COLO668 (cell line): ENCODE data around the gene TENM4.
A peak's percentile ranks its signal among the peaks of the same experiment; 100 is the strongest.

Experiments used
- DNase-seq: peaks from one replicate; lab custom pipeline; 2025; ENCODE audit not compliant: unreplicated experiment; lab: John Stamatoyannopoulos, UW

TENM4 gene

DNA sequence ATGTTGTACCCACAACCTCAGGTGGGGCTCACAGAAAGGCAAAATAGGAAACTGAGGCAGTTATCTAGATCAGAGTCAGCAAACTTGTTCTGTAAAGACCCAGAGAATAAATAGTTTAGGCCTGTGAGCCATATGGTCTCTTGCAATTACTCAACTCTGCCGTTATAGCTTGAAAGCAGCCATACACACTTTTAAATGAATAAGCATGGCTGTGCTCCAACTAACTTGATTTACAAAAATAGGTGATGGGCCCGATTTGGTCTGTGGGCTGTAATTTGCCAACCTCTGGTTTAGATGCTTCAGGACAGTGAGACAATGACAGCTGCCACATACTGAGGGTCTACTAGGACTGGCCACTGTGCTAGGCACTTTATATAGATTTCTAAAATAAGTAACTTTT is 667.3 kb downstream of the TENM4 start:
- DNase-seq, result no peak

DNA sequence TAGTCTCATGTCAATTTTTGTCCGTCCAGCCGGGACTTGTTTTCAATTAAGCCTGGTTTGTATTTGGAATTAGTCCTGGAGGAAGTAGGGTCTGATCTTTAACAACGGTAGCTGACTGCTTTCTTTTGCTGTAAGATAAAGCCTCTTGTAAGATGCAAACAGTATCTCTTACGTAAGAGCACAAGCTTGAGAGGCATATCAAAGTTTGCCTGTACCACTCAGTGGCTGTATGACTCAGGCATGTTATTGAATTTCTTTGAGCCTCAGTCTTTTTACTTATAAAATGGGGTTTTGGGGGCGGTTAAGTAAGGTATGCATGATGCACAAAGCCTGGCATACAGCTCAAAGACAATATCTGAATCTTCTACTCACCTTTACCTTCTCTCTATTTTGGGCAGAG is 667.8 kb downstream of the TENM4 start:
- DNase-seq, result no peak

DNA sequence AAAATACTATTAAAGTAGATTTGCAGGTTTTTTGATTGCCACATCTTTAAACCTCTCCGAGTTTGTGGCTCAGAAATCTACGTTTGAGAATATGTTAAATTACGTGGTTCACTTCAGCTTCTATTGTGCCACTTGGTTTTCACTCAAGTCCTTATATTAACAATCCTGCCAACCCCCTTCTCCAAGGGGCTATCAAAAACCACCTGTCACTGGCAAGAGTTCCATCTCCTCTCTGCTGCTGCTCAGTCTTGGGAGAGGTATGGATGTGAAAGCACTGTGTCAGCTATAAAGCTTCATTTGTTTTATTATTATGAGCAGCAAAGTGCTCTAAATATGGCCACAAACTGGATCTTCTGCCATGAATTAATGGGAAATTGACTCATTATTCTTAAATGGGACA is 668.6 kb downstream of the TENM4 start:
- no peak for DNase-seq

DNA sequence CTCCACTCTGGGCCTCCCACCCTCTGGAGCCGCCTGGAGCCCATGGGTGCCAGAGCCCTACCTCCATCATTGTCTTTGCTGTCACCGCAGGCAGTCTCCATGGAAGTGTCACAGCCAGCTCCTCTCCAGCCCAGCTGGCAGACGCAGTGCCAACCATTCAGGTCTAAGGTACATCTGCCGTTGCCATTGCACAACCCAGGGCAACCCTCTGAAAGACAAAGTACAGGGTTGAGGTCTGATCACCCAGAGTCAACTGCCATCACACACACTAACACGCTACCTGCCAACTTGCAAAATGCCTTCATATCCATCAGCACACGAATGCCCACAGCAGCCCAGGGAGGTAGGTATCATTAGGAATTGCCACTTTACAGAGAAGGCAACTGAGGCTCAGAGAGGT is 669.9 kb downstream of the TENM4 start:
- no peak for DNase-seq

DNA sequence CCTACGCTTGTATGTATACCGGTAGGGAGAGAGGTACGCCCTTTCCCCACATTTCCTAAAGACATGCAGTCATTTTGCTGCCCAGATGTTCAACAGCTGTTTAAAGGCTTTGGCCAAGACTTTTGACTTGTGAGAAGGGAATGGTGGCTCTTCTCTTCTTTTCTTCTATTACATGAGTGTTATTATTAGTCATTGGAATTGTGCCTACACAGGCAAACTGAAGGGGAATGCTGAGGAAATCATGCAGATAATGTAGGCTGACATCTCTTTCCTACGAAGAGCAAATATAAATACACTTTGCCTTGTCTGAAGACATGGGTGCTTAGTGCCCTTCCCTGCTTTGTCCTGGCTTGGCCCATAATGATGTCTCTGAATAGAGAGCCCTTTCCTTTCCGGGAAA is 671.9 kb downstream of the TENM4 start:
- no peak for DNase-seq

DNA sequence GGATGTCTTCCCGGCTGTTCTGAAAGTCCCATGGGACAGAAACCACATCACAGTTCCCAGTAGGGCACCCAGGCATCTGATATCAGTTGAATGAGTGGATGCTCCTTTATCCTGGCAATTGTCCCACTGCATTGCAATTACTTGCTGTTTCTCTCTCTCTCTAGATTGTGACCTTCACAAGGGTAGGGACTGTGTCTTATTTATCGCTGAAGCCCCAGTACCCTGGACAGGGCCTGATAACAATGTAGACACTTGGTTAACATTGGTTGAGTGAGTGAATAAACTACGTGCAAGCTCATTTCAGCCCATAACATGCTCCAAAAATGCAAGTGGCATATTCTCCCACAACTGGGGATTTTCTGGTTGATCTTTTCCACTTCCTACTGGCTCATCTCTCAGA is 672.5 kb downstream of the TENM4 start:
- DNase-seq, result no peak

DNA sequence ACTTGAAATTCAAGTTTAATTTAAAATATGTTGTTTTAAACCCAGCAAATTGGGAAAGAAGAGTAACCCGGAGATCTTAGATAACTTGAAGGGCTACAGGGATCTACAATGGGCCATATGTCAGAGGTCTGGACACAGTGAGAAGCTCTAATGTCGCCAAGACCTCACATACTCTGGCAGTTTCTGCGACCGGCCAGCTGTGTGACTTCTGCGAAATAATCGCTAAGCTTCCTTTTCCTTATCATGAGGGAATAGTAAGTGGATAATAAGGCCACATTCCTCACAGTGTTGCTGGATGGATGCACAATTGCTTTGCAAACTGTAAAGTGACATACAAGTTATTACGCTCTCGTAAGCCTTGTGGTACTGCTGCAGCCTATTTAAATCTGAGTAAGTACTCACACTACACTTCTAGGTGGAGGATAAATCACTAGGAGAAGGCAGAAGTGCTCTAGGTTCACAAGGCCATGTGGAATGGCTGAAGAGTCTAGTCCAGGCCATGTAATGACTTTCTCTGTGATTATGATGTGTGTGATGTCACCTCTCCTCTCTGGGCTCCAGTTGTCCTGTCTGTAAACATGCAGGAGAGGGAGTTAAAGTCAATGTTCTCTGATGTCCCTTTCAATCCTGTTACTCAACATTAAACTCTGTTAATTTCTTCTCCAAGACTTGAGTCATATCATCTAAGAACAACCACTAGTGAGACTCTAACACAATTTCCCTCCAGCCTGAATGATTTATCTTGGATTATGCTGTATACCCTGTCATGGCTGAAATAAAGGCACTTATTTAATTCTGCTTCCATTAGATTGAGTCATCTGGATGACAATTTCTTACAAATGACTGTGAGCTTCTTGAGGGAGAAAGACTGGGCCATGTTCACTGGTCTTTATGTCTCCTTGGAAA is 673.5 kb downstream of the TENM4 start:
- DNase-seq, result no peak

DNA sequence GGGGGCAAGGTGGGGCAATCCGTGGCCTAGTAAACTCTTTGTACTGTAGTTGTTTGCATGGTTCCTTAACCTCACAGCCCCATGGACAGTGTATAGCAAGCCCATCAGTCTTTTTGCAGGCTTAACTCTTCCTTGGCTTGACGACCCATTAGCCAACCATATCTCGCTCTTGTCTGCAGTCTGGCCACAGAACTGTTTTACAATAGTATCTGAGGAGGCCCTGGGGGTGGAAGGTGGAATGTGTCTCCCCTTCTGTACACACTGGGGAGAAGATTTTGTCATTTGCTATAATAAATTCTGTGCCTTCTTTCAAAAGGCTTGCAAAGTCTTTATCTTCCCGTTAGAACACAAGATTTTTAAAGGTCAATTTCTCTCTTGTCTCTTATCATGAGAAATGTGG is 675.9 kb downstream of the TENM4 start:
- DNase-seq, result no peak

DNA sequence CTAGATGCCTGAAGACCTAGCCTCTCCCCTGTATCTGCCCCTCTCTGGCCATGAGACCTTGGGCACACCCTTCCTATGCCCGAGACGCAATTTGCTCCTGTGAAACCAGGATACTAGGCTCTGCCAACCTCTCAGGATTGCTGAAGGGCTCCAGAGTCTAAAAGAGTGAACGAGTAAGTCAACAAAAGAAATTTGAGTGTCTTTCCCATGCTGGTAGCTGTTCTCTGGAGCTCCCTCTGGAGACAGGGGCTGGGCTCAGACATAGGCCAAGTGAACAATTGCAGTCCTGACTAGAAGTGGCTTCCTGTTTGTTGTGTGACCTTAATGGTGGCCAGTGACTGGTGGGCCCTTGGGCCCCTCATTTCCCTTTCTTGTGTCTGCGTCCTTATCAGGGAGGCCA is 677.2 kb downstream of the TENM4 start:
- no peak for DNase-seq

DNA sequence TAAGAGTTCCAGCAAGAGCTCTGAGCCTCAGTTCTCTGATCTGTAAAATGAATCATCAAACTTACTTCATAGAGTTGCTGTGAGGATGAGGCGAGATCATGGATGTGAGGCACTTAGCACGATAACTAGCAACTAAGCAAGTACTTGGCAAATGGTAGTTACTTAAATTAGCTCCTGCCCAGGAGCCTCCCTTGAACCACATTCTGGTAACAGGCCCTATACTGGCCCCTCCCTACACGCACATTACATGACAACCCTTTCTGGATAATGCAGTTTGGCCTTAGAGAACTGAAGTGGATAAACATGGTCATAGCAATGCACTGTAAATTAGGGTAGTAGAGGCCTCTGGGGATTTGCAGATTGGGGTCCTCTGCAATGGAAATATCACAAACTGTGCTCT is 678.7 kb downstream of the TENM4 start:
- DNase-seq, result no peak

DNA sequence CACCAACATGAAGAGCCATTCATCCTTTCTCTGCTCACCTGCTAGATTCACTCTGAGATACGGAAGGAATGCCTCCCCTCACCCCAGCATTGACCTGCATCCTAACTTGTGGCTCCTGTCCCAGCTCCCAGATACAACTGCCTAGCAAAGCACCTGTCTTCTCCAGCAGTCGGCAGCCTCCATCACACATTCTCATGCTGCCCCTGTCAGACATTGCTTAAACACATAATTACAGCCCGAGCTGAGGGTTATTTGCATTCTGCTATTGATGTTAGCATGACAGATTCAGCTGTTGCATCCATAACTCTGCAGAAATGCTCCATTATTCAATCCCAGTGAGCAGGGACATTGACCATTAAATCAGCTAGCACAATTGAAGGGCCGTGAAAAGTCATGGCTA is 681.8 kb downstream of the TENM4 start:
- peak; percentile 40 for DNase-seq

DNA sequence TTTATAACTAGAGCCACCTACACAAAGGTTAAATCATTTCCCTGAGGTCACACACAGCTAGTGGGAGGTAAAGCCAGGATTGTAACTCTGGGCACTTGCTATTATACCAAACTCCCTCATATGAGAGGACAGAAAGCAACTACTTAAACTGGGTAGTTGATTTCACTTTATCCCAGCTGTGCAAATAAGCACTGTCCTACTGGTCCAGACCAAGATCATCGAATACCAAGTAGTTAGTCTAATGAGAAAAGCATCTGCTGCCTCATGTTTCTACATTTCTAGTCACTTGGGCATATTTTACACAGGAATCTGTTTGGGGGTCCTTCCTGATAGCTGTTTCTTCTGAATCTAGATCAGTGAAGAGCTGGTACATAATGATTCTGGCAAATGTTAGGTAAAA is 687.5 kb downstream of the TENM4 start:
- no peak for DNase-seq

DNA sequence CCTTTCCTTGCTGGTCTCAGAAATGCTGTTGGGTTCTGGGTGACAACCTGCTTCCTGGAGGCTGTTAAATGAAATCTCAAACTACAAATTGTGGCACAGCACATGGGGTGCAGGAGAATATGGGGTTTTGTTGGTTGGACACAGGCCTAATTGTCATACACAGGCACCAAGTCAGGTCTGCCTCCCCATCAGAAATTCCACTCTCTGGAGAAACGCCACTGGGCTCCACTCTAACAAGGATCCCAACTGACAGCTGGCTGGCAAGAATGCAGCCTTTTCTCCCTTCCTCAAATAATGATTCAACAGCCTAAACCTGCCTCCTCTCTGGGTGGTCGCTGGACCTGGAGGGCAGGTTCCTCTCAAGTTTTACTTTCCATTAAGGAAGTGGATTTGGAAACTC is 688.3 kb downstream of the TENM4 start:
- DNase-seq, result no peak

DNA sequence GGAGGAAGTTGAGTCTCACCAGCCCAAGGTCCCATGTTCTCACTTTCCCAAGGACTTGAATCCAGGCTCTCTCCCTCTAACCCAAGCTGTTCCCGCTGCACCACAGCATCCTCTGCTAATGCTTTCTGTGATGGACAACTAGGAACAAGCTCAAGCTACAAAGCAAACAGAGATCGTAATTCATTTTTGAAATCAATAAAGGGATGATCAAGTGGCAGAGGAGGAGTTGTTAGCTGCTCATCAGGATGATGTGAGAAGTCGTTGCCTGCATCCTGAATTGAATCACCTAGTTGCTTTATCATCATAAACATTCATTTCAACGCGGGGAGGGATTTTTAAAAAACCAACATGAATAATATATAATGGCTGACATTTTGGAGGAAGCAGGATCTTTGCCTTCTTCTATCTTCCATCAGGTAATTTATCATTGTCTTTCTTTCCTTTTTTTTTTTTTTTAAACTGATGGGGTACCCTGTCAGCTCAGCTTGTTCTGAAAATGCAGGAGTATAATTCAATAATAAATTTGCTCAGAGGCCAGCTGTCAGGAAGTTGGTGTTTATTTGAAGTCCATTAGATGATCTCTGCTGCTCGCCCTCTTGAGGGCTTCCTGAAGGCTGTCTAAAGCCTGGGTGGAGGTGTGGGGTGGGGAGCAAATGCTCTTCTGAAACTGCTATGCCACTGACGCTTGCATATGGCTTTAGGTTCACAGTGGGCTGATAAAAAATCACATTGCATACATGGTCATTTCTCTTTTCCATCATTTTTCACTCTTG is 691.7 kb downstream of the TENM4 start:
- peak; percentile 44 for DNase-seq

DNA sequence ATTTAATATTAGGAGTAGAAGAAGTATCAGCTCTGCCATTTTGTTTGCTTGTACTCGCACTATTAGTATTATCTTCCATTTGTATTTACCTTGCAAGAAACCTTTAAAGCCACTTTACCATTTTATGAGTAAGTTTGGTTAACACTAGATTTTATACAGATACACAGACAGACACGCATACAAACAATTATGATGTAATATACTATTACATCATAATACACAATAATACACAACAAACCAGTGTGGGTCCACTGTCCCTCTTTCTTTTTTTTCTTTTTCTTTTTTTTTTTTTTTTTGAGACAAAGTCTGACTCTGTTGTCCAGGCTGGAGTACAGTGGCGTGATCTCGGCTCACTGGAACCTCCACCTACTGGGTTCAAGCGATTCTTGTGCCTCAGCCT is 695.9 kb downstream of the TENM4 start:
- DNase-seq, result no peak

DNA sequence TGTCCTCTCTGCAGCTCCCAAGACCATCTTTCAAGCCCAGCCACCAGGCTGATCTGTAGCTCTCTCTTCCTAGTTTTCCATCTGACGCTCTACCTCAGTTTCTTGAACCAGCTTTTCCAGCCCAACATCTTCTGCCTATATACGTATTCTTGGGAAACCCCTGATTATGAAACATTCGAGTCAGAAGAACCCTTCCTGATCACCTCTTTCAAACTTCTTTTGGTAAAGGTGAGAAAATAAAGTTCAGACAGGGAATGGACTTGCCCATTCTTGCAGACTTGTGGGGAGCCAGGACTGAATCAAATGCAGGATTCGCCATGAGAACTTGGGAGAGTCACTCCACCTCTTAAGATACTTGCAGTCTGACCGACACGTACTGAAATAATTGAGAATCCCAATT is 696.6 kb downstream of the TENM4 start:
- no peak for DNase-seq

DNA sequence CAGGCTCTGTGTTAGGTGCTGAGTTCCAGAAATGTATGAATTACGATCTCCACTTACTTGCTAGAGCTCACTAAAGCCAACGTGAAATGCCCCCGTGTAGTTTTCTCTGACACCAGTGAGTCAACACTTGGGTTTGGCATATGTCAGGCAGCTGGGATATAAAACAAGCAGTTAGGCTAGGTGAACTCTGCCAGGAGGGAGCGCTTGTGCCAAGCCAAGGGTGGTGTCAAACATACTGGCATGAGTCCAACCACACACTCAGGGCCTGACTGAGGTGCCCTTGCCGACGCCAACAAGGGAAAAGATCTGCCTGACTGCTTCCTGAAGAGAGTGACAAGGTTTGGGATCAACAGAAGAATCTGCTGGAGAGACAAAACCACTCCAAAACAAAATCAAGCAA is 698.4 kb downstream of the TENM4 start:
- peak; percentile 72 for DNase-seq

DNA sequence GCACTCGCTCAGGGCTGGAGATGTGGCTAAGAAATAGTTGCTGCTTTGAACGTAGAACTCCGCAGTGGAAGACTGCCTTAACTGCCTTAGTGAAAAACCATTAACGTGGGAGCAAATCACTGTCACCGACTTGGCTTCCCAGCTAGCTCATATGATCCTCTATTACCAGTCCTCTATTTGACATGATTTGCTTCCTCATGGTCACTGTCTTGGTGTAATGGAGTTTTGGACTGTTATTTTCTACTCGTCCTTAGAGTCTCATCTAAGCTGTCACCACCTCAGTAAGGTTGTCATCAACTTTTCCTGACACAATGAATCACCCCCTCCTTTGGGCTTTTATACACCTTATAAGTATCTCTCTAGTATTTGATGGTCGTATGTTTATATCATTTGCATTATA is 699.1 kb downstream of the TENM4 start:
- no peak for DNase-seq

DNA sequence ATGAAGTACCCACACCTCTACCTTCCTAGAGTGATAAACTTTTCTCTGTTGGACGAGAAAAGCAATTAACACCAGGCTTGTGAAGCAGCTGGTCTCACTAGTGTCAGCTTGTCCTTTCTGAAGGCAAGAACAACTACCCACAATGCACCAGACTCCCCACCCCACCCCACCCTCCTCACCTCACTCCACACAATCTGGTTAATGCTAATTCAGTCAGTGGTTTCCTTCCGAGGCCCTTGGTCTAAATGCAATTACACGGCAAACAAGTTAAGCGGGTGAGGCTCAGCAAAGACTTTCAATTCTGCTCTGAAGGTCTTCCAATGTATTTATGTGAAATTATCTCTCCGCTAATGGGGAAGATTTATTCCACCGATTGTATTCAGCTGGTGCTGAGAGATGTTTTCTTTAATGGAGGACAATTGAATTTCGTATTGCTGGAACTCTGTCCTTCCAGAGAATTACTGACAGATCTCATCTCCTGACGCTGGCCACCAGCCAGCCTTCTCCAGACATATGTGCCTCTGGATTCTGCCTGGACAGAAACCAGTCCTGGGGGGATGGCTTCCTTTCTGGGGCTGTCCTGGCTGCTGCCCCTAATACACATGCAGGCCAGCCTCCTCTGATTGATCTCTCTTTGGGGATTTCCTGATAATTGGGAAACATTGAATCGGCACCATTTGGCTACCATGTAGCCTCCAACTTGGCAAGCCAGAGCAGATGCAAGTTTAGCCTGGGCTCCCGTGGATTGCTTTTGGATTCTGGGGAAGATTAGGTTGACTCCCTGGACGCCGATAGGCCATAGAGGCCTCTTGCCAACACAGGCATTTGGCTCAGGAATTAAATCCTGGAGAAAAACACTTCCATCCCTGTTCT is 700.4 kb downstream of the TENM4 start:
- no peak for DNase-seq

DNA sequence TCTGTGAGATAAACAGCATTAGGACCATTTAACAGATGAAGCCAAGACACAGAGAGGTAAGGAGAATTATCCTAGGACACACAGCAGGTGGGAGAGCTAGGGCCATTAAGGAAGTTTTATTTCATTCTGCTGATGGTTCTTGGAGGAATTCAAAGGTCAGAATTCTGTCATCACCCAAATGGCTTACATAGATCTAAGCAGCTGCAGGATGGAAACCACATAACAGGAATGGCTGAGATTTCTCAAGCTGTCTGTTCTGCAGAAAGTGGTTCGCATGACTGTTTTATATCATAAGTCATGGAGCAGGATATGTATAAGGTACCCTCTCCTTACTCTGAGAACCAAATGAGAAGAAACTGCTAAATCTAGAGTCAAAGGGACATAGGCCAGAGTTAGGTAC is 702.9 kb downstream of the TENM4 start:
- DNase-seq, result no peak

DNA sequence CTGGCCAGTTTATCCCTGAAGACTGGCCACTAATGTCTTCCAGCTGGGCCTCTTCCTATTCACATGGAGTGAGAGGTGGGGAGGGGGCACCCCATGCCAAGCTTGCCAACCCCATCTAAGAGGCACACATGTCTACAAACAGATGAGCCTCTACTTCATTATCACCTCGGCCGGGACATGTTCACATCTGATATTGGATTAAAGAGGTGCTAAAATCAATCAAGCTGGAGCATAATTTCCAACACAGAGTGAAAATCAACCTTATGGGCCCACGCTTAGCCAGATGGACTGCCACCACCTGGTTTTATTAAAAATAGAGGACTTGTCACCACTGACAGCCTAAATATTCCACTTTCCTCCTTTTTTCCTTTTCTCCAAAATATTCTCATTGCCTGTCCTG is 703.5 kb downstream of the TENM4 start:
- DNase-seq, result no peak
